ENCODE data around the gene RAB9A.

GRCh38 chrX:13690836-13691235 is 1.9 kb downstream of the RAB9A start:
- TF ChIP-seq CTCF (conservative IDR thresholded peaks at IDR 0.05 in 1 of 2, IDR thresholded peaks at IDR 0.05 in 1 of 2; ENCODE audit: extremely low read depth in 1 of 2, insufficient read depth in 1 of 2, low read depth in 1 of 2, low read length in 2 of 2) (peak; percentile 23 to 36), EZH2 (IDR thresholded peaks at IDR 0.05; ENCODE audit: borderline replicate concordance, low read length) (no peak)

Measured in mammary epithelial cell (primary cell).